HG02798 (cell line): ENCODE data around the gene ADAP1.
A peak's percentile ranks its signal among the peaks of the same experiment; 100 is the strongest.

ENCODE experiments used
- ATAC-seq: cut with Tn5 transposase; IDR thresholded peaks from one replicate; pipeline ENCODE4 v1.9.1; 2021; ENCODE audit warnings: mild to moderate bottlenecking; ENCODE audit not compliant: unreplicated experiment, poor library complexity

The ADAP1 gene

GRCh38 chr7:988963-989529, 34.6 kb upstream of the ADAP1 start:
- ATAC-seq = no peak

DNA sequence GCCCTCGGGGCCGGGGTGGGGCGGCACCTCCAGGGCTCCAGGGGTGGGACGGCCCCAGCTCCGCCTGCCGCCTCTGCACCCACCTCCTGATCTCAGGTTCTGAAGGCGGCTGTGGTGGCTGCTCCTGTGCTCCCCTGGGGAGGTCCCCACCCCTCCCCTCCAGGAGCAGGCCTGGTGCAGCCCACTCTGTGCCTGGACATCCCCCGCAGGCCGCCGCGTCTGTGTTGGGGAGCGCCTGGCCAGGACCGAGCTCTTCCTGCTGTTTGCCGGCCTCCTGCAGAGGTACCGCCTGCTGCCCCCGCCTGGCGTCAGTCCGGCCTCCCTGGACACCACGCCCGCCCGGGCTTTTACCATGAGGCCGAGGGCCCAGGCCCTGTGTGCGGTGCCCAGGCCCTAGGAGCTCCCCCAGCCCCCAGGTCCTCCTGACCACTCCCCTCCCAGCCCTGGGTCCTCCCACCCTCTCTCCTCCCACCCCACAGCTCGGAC, 34.0 kb upstream of the ADAP1 start:
- no peak for ATAC-seq

DNA sequence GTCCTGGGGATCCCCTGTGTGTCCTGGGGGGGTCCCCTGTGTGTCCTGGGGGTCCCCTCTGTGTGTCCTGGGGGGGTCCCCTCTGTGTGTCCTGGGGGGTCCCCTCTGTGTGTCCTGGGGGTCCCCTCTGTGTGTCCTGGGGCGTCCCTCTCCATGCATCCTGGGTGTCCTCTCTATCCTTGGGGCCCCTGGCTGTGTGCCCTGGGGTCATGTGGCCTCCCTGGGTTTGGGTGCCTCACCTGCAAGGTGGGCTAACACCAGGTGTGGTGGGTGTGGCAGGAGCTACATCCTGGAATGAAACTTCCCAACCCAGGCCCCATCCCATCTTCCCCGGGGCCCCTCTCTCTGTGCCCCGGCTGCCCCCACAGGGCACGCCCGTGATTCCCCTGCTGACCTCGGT, 33.4 kb upstream of the ADAP1 start:
- no peak for ATAC-seq

- no peak for ATAC-seq
Observed at GRCh38 chr7:986766-987751, 32.6 kb upstream of the ADAP1 start.

DNA sequence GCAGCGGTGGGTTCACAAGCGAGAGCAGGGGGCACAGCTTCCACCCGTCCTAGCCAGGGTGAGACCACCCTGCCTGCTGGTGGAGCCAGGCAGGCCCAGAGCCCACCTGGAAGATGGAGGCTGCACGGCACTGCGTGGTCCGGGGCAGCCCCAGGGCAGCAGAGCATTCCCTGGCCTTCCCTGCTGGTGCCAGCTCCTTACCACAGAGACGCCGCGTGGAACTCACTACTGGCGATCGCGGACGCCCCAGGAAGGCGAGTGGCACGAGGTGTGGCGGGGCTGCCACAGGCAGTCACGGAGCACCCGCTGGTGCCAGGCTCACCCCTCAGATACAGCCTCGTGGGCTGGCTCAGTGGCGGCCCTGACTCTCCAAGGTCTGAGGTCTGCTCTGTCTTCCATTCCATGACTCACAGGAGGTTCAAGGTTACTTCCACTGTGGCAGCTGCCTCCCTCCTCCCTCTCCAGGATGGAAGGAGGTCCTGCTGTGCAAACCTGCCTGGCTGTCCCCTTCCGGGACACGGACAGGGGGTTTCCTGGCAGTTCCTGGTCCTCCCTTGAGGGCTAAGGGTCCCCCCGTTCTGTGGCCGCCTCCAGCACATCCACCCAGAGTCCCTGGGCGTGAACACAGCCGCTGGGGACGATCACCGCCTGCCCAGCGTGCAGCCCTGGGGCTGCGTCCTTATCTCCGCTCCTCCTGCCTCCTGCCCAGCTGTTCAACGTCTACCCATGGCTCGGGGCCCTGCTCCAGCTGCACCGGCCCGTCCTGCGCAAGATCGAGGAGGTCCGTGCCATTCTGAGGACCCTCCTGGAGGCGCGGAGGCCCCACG, 31.6 kb upstream of the ADAP1 start:
- no peak for ATAC-seq

GRCh38 chr7:985127-985416, 30.6 kb upstream of the ADAP1 start:
- ATAC-seq = no peak

GRCh38 chr7:984361-985126, 30.1 kb upstream of the ADAP1 start:
- ATAC-seq = no peak

DNA sequence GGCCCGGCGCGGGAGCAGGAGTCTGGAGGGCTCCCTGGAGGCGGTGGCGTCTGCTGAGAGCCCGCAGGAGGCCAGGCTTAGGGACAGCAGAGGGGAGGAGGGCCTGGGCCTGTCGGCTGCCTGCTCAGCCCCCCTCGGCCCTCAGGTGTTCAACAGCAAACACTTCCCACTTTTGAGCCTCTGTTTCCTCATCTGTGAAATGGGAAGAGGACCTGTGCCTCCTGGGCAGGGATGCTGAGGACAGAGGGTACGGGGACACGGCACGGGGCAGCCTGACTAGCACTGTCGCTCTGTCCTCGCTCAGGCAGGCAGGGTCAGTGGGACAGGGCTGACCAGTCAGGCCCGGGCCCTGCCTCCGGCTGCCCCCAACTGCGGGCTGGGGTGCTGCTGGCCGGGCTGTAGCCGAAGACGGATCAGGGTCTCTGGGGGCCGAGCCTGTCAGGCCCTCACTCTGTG, 29.2 kb upstream of the ADAP1 start:
- no peak for ATAC-seq

GRCh38 chr7:983004-983615, 28.6 kb upstream of the ADAP1 start, which contains the start of gene CYP2W1:
Gene CYP2W1 (plus strand): TSS chr7:983181. CDS start chr7:983212, 31 bp downstream.
- ATAC-seq = no peak

- ATAC-seq = no peak
Observed at GRCh38 chr7:982511-983003, 28.1 kb upstream of the ADAP1 start.

- no peak for ATAC-seq
Observed at GRCh38 chr7:981793-982510, 27.5 kb upstream of the ADAP1 start.

- ATAC-seq = no peak
Observed at GRCh38 chr7:979886-980571, 25.5 kb upstream of the ADAP1 start.

GRCh38 chr7:979151-979550, 24.7 kb upstream of the ADAP1 start:
- no peak for ATAC-seq

GRCh38 chr7:978416-979091, 24.1 kb upstream of the ADAP1 start:
- no peak for ATAC-seq

- ATAC-seq = no peak
Observed at GRCh38 chr7:978049-978346, 23.5 kb upstream of the ADAP1 start.

- ATAC-seq = peak; percentile 37
Observed at GRCh38 chr7:977326-978048, 23.0 kb upstream of the ADAP1 start.

DNA sequence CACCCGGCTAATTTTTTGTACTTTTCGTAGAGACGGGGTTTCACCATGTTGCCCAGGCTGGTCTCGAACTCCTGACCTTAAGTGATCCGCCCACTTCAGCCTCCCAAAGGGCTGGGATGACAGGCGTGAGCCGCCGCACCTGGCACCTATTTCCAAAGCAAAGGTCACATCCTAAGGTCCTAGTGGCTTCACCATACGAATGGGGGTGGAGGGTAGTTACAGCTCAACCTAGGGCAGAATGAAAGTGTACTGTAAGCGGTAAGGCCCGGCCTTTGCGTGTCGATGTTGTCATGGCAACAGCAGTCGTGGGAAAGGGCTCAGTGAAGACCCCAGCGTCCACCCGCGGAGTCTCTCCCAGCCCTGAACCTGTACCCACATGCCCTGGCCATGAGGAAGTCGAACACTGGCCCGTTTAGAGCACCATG, 22.4 kb upstream of the ADAP1 start:
- no peak for ATAC-seq
